Esophagus squamous epithelium (tissue), 5 donors: ENCODE results near the gene SCNN1G. TPM values are rescaled to one million over a fixed set of nuclear protein-coding genes. Genes with fewer than 3 reads are reported as not detected.
A peak's percentile ranks its signal among the peaks of the same experiment; 100 is the strongest.
"Not testable (repeated sequence)": the region's sequence is repeated elsewhere in the genome, so short reads cannot be mapped to it uniquely, and the experiment has no call there.

Experiments
- DNase-seq: peaks from one replicate; lab custom pipeline; 2025; lab: John Stamatoyannopoulos, UW
- H3K27ac ChIP-seq, 4 donors: fragments of 200-600 bp; sonication (generic); one replicate each; pipeline ENCODE4 v1.5.1; 2016 to 2019; ENCODE audit warnings: mild to moderate bottlenecking in 1 of 4
- H3K27me3 ChIP-seq, 4 donors: fragments of 200-600 bp; sonication (generic); 1 replicate in 3 of 4; 2 replicates in 1 of 4; pipeline versions ENCODE4 v1.5.1 to v1.6.0; 2017 to 2021; ENCODE audit warnings: antibody characterized with exemption in 1 of 4
- H3K36me3 ChIP-seq, 3 donors: fragments of 200-600 bp; sonication (generic); one replicate each; pipeline ENCODE4 v1.5.1; 2016 to 2019
- H3K4me1 ChIP-seq, 3 donors: fragments of 200-600 bp; sonication (generic); one replicate each; pipeline ENCODE4 v1.5.1; 2017 to 2019
- H3K4me3 ChIP-seq, 4 donors: fragments of 200-600 bp; sonication (generic); 1 replicate in 3 of 4; 2 replicates in 1 of 4; pipeline ENCODE4 v1.5.1; 2016 to 2019; ENCODE audit warnings: mild to moderate bottlenecking in 2 of 4, moderate library complexity in 1 of 4
- H3K9me3 ChIP-seq, 3 donors: fragments of 200-600 bp; sonication (generic); one replicate each; pipeline ENCODE4 v1.5.1; 2016 to 2019
- CTCF ChIP-seq, 6 experiments: fragments of 450-650 bp in 4 of 6; fragments of 200-600 bp in 2 of 6; sonication (generic) in 2 of 6; IDR thresholded peaks; one replicate each; pipeline ENCODE4 v1.5.1; 2016 to 2019; ENCODE audit warnings: antibody characterized with exemption in 6 of 6, mild to moderate bottlenecking in 4 of 6, moderate library complexity in 4 of 6
- POLR2A ChIP-seq, 4 donors: fragments of 450-650 bp; IDR thresholded peaks; one replicate each; pipeline ENCODE4 v1.6.1; 2017; ENCODE audit warnings: antibody characterized with exemption in 4 of 4, mild to moderate bottlenecking in 4 of 4, moderate library complexity in 3 of 4
- WGBS, 2 donors: methylation state at CpG; one replicate each; pipeline ENCODE4 v1.1.5; 2018; 5-methylcytosine and 5-hydroxymethylcytosine counted together
- intact Hi-C: fragments of 100-400 bp; cut with DNase I; formaldehyde crosslinking; loops from one replicate; pipeline ENCODE4 v1.15.0; 2022
- total RNA-seq, 4 donors: library from RNA; depleted of rRNA; stranded (reverse); fragments of >200 nt; gene quantifications; one replicate each; pipeline ENCODE4 v1.1.0, GENCODE V29; 2016
- donor health status: DM: yes; HTN: yes; CAD: no.

The SCNN1G gene
- total RNA-seq, 4 donors from 2014 or later = 5.0 to 10.8 (median 7.0) TPM

DNA sequence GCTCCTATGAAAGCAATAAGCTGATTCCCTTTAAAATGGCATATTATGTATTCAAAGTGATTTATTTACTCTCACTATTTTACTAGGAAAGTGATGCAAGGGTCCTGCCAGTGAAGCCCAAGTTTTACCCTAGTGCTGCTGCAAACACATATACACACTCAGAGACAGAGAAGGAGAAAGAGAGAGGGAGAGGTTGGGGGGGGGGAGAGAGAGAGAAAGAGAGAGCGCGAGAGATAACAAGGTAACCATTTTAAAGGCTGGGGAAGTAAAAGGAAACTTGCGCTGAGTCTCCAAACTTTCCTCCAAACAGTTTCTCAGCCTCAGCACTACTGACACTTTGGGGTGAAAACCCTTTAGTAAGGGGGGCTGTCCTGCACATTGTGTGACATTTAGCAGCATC lies 39.2 kb upstream of the SCNN1G start:
- TF ChIP-seq CTCF (IDR thresholded peaks at IDR 0.05) (no peak), POLR2A (IDR thresholded peaks at IDR 0.05) (no peak)
- WGBS, 2 donors = 80 to 92% methylated on average over 1 to 3 of the region's 3 CpGs
- no peak for DNase-seq
- H3K27ac ChIP-seq = peak overlapping the region; percentile 48 to 97 (median 84)
- H3K36me3 ChIP-seq = no peaks in the 10 kb centered on the region
- H3K4me1 ChIP-seq = peaks cover 4 to 100% (median 60%) of the 10 kb centered on the region in 3 donors
- no peaks in the 10 kb centered on the region for H3K27me3 ChIP-seq
- intact Hi-C loops = no loop called here
- H3K9me3 ChIP-seq = no peaks in the 10 kb centered on the region
- no peak overlapping the region for H3K4me3 ChIP-seq

GRCh38 chr16:23144393-23144792 lies 38.2 kb upstream of the SCNN1G start:
- DNase-seq, H3K36me3 ChIP-seq, H3K27me3 ChIP-seq, H3K9me3 ChIP-seq, intact Hi-C loops, H3K4me3 ChIP-seq: not testable (repeated sequence)
- Histone ChIP-seq H3K4me1 (peaks cover 6 to 91% (median 60%) of the 10 kb centered on the region in 3 donors), H3K27ac (peak overlapping the region in 3 of 4 donors; percentile 80 to 97 (median 86))
- 86 to 96% methylated on average over 9 of the region's 9 CpGs for WGBS, 2 donors

DNA sequence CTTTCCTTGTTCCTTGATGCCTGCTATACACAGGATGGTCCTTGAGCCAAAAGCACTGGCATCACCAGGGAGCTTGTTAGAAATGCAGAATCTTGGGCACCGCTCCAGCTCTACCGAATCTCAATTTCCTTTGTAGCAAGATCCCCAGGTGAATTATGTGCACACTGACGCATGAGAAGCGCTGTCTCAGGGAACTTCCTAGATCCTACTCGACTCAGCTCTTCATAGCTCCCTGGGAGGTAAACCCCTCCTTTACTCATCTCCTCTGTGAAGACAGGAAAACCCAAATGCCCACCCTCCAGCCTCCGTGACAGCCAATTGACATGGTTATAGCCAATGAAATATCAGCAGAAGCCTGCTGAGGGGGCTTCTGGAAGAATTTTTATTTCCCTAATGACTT lies 37.4 kb upstream of the SCNN1G start:
- no peak for TF ChIP-seq CTCF (IDR thresholded peaks at IDR 0.05)
- no peak for TF ChIP-seq POLR2A (IDR thresholded peaks at IDR 0.05)
- Histone ChIP-seq H3K4me3 (peak overlapping the region in 1 of 4 donors; percentile 0), H3K27ac (peak overlapping the region; percentile 80 to 97 (median 90)), H3K36me3 (no peaks in the 10 kb centered on the region), H3K27me3 (no peaks in the 10 kb centered on the region), H3K9me3 (no peaks in the 10 kb centered on the region), H3K4me1 (peaks cover 6 to 90% (median 63%) of the 10 kb centered on the region in 3 donors)
- intact Hi-C loops = no loop called here
- DNase-seq = no peak
- 24% methylated on average over 6 of the region's 6 CpGs for WGBS, 2 donors

DNA sequence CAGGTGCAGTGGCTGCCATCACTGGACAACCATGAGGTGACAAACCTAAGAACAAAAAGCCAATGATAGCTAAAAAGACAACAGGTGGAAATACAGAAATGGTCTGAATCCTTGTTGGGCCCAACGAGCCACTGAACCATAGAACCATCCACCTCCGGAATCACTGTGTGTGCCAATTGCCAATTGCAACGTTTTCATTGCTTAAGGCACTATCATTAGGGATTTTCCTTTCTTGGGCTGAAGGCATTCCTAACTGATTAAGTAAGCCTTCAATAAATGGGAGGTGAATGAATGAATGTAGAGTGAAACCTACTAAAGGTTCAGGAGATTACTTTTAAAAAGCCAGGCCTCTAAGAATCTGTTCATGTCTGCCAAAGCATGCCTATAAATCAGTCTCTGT lies 36.9 kb upstream of the SCNN1G start:
- Histone ChIP-seq H3K27me3 (no peaks in the 10 kb centered on the region), H3K9me3 (no peaks in the 10 kb centered on the region), H3K4me3 (peak overlapping the region in 1 of 4 donors; percentile 0), H3K4me1 (peaks cover 6 to 85% (median 62%) of the 10 kb centered on the region in 3 donors), H3K27ac (peak overlapping the region; percentile 80 to 97 (median 90)), H3K36me3 (no peaks in the 10 kb centered on the region)
- no peak for DNase-seq
- intact Hi-C loops = no loop called here
- no peak for TF ChIP-seq CTCF (IDR thresholded peaks at IDR 0.05)
- no peak for TF ChIP-seq POLR2A (IDR thresholded peaks at IDR 0.05)
- 27 to 29% methylated on average over 3 of the region's 3 CpGs for WGBS, 2 donors

GRCh38 chr16:23146877-23147601 lies 35.5 kb upstream of the SCNN1G start:
- intact Hi-C loops = no loop called here
- DNase-seq = no peak
- TF ChIP-seq CTCF (IDR thresholded peaks at IDR 0.05) (no peak), POLR2A (IDR thresholded peaks at IDR 0.05) (no peak)
- 37 to 57% methylated on average over 15 to 16 of the region's 17 CpGs for WGBS, 2 donors
- H3K27ac ChIP-seq = peak overlapping the region; percentile 86 to 97 (median 94)
- peak overlapping the region; percentile 50 to 92 (median 68) for H3K4me3 ChIP-seq
- H3K4me1 ChIP-seq = peaks cover 6 to 71% (median 50%) of the 10 kb centered on the region in 3 donors
- H3K27me3 ChIP-seq = no peaks in the 10 kb centered on the region
- H3K9me3 ChIP-seq = no peaks in the 10 kb centered on the region
- no peaks in the 10 kb centered on the region for H3K36me3 ChIP-seq
